Measurements from ENCODE around the gene CCDC85A. TPM values are rescaled to one million over a fixed set of nuclear protein-coding genes. Genes with fewer than 3 reads are reported as not detected.

Gene CCDC85A
- polyA plus RNA-seq, 1 donor (not counting 4 experiments of a cell fraction or from before 2014, with no cell fraction given): not detected

GRCh38 chr2:56198936-56199335 lies 15.1 kb downstream of the CCDC85A start:
- no peak for FAIRE-seq
- H3K9ac ChIP-seq (ENCODE audit: control insufficient read depth, extremely low read depth, insufficient read depth, low read length): no peak overlapping the region

DNA sequence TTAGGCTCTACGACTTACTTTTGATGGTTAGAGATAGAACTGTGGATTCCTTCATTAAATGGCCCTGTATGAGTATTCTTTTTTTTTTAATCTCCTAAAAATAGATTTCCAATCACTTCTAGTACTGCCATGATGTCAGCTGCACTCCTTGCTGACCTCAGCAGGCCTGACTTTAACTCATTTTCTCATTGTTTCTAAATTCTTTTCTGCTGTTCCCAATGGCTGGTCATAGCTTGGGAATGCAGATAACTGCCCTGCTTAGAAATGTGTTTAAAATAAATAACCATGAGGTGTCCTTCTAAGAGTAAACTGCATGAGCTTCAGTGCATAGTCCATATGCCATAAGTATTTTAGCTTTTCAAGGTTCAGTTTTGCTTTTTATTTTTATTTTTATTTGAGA lies 15.7 kb downstream of the CCDC85A start:
- Histone ChIP-seq H3K4me1 (ENCODE audit: control insufficient read depth, extremely low read depth, insufficient read depth, low read length) (no peaks in the 10 kb centered on the region), H2AFZ (ENCODE audit: control insufficient read depth, low read length) (no peak overlapping the region), H3K4me3 (ENCODE audit: control insufficient read depth in 2 of 3, extremely low read depth in 1 of 3, insufficient read depth in 2 of 3, low read depth in 1 of 3, low read length in 3 of 3) (no peak overlapping the region), H3K27me3 (ENCODE audit: control insufficient read depth, extremely low read depth, insufficient read depth, low read length) (no peaks in the 10 kb centered on the region), H4K20me1 (ENCODE audit: control insufficient read depth, extremely low read depth, insufficient read depth, low read length) (no peaks in the 10 kb centered on the region), H3K4me2 (ENCODE audit: control insufficient read depth, extremely low read depth, insufficient read depth, low read depth, low read length) (no peak overlapping the region), H3K9me3 (ENCODE audit: control insufficient read depth, low read depth, low read length) (no peaks in the 10 kb centered on the region), H3K79me2 (ENCODE audit: control insufficient read depth, insufficient read depth, low read length) (no peaks in the 10 kb centered on the region), H3K9me1 (ENCODE audit: control insufficient read depth, extremely low read depth, insufficient read depth, low read length) (no peaks in the 10 kb centered on the region), H3K9ac (ENCODE audit: control insufficient read depth, extremely low read depth, insufficient read depth, low read length) (no peak overlapping the region), H3K27ac (ENCODE audit: control insufficient read depth, insufficient read depth, low read length) (no peak overlapping the region), H3K36me3 (ENCODE audit: control insufficient read depth in 2 of 2, extremely low read depth in 1 of 2, insufficient read depth in 2 of 2, low read length in 2 of 2) (no peaks in the 10 kb centered on the region)
- no peak for DNase-seq (ENCODE audit: low read depth, low spot score)
- dilution Hi-C loops (cut with MboI; ENCODE audit: extremely low pct_ligation_motif_present, low sequenced_read_pairs): no loop called here
- no peak for TF ChIP-seq EZH2 (IDR thresholded peaks at IDR 0.05; ENCODE audit: low read length)
- TF ChIP-seq, protein P1, sequence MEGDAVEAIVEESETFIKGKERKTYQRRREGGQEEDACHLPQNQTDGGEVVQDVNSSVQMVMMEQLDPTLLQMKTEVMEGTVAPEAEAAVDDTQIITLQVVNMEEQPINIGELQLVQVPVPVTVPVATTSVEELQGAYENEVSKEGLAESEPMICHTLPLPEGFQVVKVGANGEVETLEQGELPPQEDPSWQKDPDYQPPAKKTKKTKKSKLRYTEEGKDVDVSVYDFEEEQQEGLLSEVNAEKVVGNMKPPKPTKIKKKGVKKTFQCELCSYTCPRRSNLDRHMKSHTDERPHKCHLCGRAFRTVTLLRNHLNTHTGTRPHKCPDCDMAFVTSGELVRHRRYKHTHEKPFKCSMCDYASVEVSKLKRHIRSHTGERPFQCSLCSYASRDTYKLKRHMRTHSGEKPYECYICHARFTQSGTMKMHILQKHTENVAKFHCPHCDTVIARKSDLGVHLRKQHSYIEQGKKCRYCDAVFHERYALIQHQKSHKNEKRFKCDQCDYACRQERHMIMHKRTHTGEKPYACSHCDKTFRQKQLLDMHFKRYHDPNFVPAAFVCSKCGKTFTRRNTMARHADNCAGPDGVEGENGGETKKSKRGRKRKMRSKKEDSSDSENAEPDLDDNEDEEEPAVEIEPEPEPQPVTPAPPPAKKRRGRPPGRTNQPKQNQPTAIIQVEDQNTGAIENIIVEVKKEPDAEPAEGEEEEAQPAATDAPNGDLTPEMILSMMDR (optimal IDR thresholded peaks at IDR 0.05 in 1 of 3, IDR thresholded peaks at IDR 0.05 in 1 of 3, conservative IDR thresholded peaks at IDR 0.05 in 1 of 3; ENCODE audit: extremely low read depth in 1 of 3, insufficient read depth in 2 of 3, low read length in 3 of 3): no peak
- FAIRE-seq: no peak

More at GRCh38 chr2:56198936-56199335, 15.1 kb downstream of the CCDC85A start:
- Histone ChIP-seq H3K9me1 (ENCODE audit: control insufficient read depth, extremely low read depth, insufficient read depth, low read length) (no peaks in the 10 kb centered on the region), H3K36me3 (ENCODE audit: control insufficient read depth in 2 of 2, extremely low read depth in 1 of 2, insufficient read depth in 2 of 2, low read length in 2 of 2) (no peaks in the 10 kb centered on the region), H3K79me2 (ENCODE audit: control insufficient read depth, insufficient read depth, low read length) (no peaks in the 10 kb centered on the region), H3K27ac (ENCODE audit: control insufficient read depth, insufficient read depth, low read length) (no peak overlapping the region), H3K27me3 (ENCODE audit: control insufficient read depth, extremely low read depth, insufficient read depth, low read length) (no peaks in the 10 kb centered on the region), H3K4me3 (ENCODE audit: control insufficient read depth in 2 of 3, extremely low read depth in 1 of 3, insufficient read depth in 2 of 3, low read depth in 1 of 3, low read length in 3 of 3) (no peak overlapping the region), H3K4me2 (ENCODE audit: control insufficient read depth, extremely low read depth, insufficient read depth, low read depth, low read length) (no peak overlapping the region), H2AFZ (ENCODE audit: control insufficient read depth, low read length) (no peak overlapping the region), H4K20me1 (ENCODE audit: control insufficient read depth, extremely low read depth, insufficient read depth, low read length) (no peaks in the 10 kb centered on the region), H3K4me1 (ENCODE audit: control insufficient read depth, extremely low read depth, insufficient read depth, low read length) (no peaks in the 10 kb centered on the region), H3K9me3 (ENCODE audit: control insufficient read depth, low read depth, low read length) (no peaks in the 10 kb centered on the region)
- dilution Hi-C loops (cut with MboI; ENCODE audit: extremely low pct_ligation_motif_present, low sequenced_read_pairs): no loop called here
- no peak for DNase-seq (ENCODE audit: low read depth, low spot score)
- TF ChIP-seq EZH2 (IDR thresholded peaks at IDR 0.05; ENCODE audit: low read length): no peak
- TF ChIP-seq, protein P1 (optimal IDR thresholded peaks at IDR 0.05 in 1 of 3, IDR thresholded peaks at IDR 0.05 in 1 of 3, conservative IDR thresholded peaks at IDR 0.05 in 1 of 3; ENCODE audit: extremely low read depth in 1 of 3, insufficient read depth in 2 of 3, low read length in 3 of 3): no peak

Measured in keratinocyte (primary cell).